HepG2 (cell line): ENCODE results near the gene STOM. TPM values are rescaled to one million over a fixed set of nuclear protein-coding genes. Genes with fewer than 3 reads are reported as not detected.

ENCODE experiments used
- HMG20B ChIP-seq: conservative IDR thresholded peaks from 2 replicates; pipeline ENCODE4 v1.6.1; 2016; ENCODE audit warnings: missing genetic modification reagents, missing compliant biosample characterization
- KDM1A ChIP-seq: IDR thresholded peaks from 2 replicates; pipeline ENCODE4 v1.6.1; 2016; ENCODE audit warnings: missing compliant biosample characterization
- KDM5B ChIP-seq: sonication (generic); formaldehyde crosslinking; IDR thresholded peaks from 2 replicates; pipeline ENCODE4 v1.4.0; 2020; ENCODE audit warnings: missing genetic modification reagents, mild to moderate bottlenecking, borderline replicate concordance
- MBNL3 ChIP-seq: fragments of 250-450 bp; sonication (Bioruptor Pico); conservative IDR thresholded peaks from 2 replicates; pipeline ENCODE4 v1.8.0; 2022; ENCODE audit warnings: mild to moderate bottlenecking, inconsistent platforms
- MYC ChIP-seq: sonication (generic); formaldehyde crosslinking; IDR thresholded peaks from 2 replicates; pipeline ENCODE4 v1.9.0; 2021; ENCODE audit warnings: missing genetic modification reagents, borderline replicate concordance
- NAIF1 ChIP-seq: sonication (generic); formaldehyde crosslinking; IDR thresholded peaks from 2 replicates; pipeline ENCODE4 v1.5.0; 2020; ENCODE audit warnings: mild to moderate bottlenecking, missing genetic modification reagents, borderline replicate concordance
- REST ChIP-seq, 2 experiments: IDR thresholded peaks; 2 replicates each; pipeline ENCODE4 v1.6.1; 2011 to 2012; ENCODE audit warnings: low read length in 2 of 2, borderline replicate concordance in 1 of 2, low read depth in 1 of 2, mild to moderate bottlenecking in 1 of 2, moderate library complexity in 1 of 2
- SALL2 ChIP-seq: sonication (generic); formaldehyde crosslinking; IDR thresholded peaks from 2 replicates; pipeline ENCODE4 v1.8.1; 2023; ENCODE audit warnings: mild to moderate bottlenecking, missing genetic modification reagents, inconsistent platforms
- SNAI1 ChIP-seq: sonication (generic); formaldehyde crosslinking; IDR thresholded peaks from 2 replicates; pipeline ENCODE4 v1.5.0; 2020; ENCODE audit warnings: mild to moderate bottlenecking, missing genetic modification reagents, borderline replicate concordance
- TIGD3 ChIP-seq: sonication (generic); formaldehyde crosslinking; IDR thresholded peaks from 2 replicates; pipeline ENCODE4 v1.5.1; 2020; ENCODE audit warnings: mild to moderate bottlenecking, missing genetic modification reagents, borderline replicate concordance
- WIZ ChIP-seq: sonication (generic); formaldehyde crosslinking; IDR thresholded peaks from 2 replicates; pipeline ENCODE4 v1.5.1; 2020; ENCODE audit warnings: mild to moderate bottlenecking, missing genetic modification reagents
- ZBTB43 ChIP-seq: sonication (generic); formaldehyde crosslinking; conservative IDR thresholded peaks from 2 replicates; pipeline ENCODE4 v1.4.0; 2020; ENCODE audit warnings: missing genetic modification reagents
- ZNF264 ChIP-seq: sonication (generic); formaldehyde crosslinking; IDR thresholded peaks from 2 replicates; pipeline ENCODE4 v1.4.0; 2020; ENCODE audit warnings: missing genetic modification reagents
- ZNF460 ChIP-seq: sonication (generic); formaldehyde crosslinking; IDR thresholded peaks from 2 replicates; pipeline ENCODE4 v1.5.1; 2020; ENCODE audit warnings: missing genetic modification reagents, mild to moderate bottlenecking, borderline replicate concordance
- ZNF512B ChIP-seq: sonication (generic); formaldehyde crosslinking; IDR thresholded peaks from 2 replicates; pipeline ENCODE4 v1.5.1; 2020; ENCODE audit warnings: missing genetic modification reagents, mild to moderate bottlenecking, borderline replicate concordance
- ZNF703 ChIP-seq: sonication (generic); formaldehyde crosslinking; IDR thresholded peaks from 2 replicates; pipeline ENCODE4 v1.5.1; 2020; ENCODE audit warnings: missing genetic modification reagents, mild to moderate bottlenecking, moderate library complexity, borderline replicate concordance
- ZNF788 ChIP-seq: sonication (generic); formaldehyde crosslinking; IDR thresholded peaks from 2 replicates; pipeline ENCODE4 v1.5.0; 2020; ENCODE audit warnings: mild to moderate bottlenecking, missing genetic modification reagents, borderline replicate concordance
- ZNF841 ChIP-seq: sonication (generic); formaldehyde crosslinking; IDR thresholded peaks from 2 replicates; pipeline ENCODE4 v1.8.1; 2023; ENCODE audit warnings: missing genetic modification reagents, borderline replicate concordance
- polyA plus RNA-seq, 8 experiments: library from polyadenylated mRNA; depleted of rRNA in 3 of 8; stranded (reverse) in 7 of 8; unstranded in 1 of 8; fragments of >200 nt; fragmentation: Illumina TruSeq in 4 of 8; extraction: Trizol in 4 of 8; gene quantifications; 2 replicates each; pipeline versions ENCODE4 v1.2.1 to v1.2.3, GENCODE V29; 2011 to 2016; ENCODE audit warnings: low read depth in 4 of 8, missing spikeins in 1 of 8, mixed read lengths in 1 of 8; ENCODE audit not compliant: insufficient read depth in 1 of 8
- total RNA-seq, 5 experiments: library from RNA; depleted of rRNA; stranded (reverse); fragments of >200 nt; fragmentation: Illumina TruSeq; extraction: Trizol; gene quantifications; 2 replicates each; pipeline ENCODE4 v1.2.3, GENCODE V29; 2016; ENCODE audit warnings: low read depth in 1 of 5

Gene STOM
- total and polyA plus RNA-seq, 2 of the 13 experiments (the other 11 are each of a cell fraction or from before 2014, with no cell fraction given): 43.6 to 165 TPM

DNA sequence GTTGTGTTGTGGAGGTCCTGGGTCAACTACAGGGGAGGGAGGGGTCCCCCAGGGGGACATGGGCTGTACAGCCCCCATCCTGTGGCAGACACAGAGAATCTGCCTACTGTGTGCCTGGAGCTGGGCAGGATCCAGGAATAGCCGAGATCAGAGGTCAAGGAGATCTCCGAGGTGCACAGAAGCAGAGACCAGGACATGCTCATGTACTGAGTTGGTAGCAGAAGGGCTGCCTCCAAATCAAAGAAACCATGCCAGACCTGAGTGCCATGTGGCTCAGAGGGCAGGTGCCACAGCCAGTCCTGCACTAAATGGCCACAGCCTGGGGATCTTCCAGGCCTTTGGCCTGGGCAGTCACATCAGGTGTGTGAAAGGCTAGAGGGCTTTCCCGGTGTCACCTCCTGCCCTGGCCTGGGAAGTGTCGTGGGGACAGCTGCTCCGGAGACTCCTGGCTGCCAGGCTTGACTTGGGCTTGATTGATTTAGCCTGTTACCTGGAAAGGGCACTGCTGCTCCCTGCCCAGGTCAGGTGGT lies 74.3 kb downstream of the STOM start (continued):
- no peak; the same call in 1 of the 2 replicates for TF ChIP-seq WIZ
- 0 out of 2 replicates have a peak, but pooled peaks have one; percentile 41 for TF ChIP-seq ZNF788 (CRISPR knock-in tag)
- TF ChIP-seq HMG20B (CRISPR knock-in tag): no peak
- no peak for TF ChIP-seq SALL2 (CRISPR knock-in tag)
- TF ChIP-seq MYC (CRISPR knock-in tag): peak; percentile 22; the same call in 1 of the 2 replicates
- TF ChIP-seq ZNF512B (CRISPR knock-in tag): no peak
- TF ChIP-seq ZNF841 (CRISPR knock-in tag): no peak
- no peak for TF ChIP-seq MBNL3 (CRISPR knock-in tag)
- TF ChIP-seq NAIF1 (CRISPR knock-in tag): no peak
- TF ChIP-seq KDM5B (CRISPR knock-in tag): no peak
- 0 out of 2 replicates have a peak, but pooled peaks have one; percentile 25 for TF ChIP-seq ZNF703 (CRISPR knock-in tag)
- TF ChIP-seq REST (IDR thresholded peaks at IDR 0.05; ENCODE audit: borderline replicate concordance in 1 of 2, low read depth in 1 of 2, low read length in 2 of 2): no peak
- 0 out of 2 replicates have a peak, but pooled peaks have one; percentile 22 for TF ChIP-seq ZNF264 (CRISPR knock-in tag)
- TF ChIP-seq SNAI1 (CRISPR knock-in tag): no peak
- no peak for TF ChIP-seq ZNF460 (CRISPR knock-in tag)
- no peak for TF ChIP-seq KDM1A (CRISPR knock-in tag)
- TF ChIP-seq TIGD3 (CRISPR knock-in tag): no peak
- TF ChIP-seq ZBTB43 (CRISPR knock-in tag): no peak
